Ammon's horn (tissue), 1 donor: ENCODE measurements around the gene WNT10A.
A peak's percentile ranks its signal among the peaks of the same experiment; 100 is the strongest.
"Not testable (repeated sequence)": the region's sequence is repeated elsewhere in the genome, so short reads cannot be mapped to it uniquely, and the experiment has no call there.

Experiments
- DNase-seq: peaks from one replicate; pipeline ENCODE4 v3.0.0-alpha.2; 2016; ENCODE audit warnings: low spot score

WNT10A gene

DNA sequence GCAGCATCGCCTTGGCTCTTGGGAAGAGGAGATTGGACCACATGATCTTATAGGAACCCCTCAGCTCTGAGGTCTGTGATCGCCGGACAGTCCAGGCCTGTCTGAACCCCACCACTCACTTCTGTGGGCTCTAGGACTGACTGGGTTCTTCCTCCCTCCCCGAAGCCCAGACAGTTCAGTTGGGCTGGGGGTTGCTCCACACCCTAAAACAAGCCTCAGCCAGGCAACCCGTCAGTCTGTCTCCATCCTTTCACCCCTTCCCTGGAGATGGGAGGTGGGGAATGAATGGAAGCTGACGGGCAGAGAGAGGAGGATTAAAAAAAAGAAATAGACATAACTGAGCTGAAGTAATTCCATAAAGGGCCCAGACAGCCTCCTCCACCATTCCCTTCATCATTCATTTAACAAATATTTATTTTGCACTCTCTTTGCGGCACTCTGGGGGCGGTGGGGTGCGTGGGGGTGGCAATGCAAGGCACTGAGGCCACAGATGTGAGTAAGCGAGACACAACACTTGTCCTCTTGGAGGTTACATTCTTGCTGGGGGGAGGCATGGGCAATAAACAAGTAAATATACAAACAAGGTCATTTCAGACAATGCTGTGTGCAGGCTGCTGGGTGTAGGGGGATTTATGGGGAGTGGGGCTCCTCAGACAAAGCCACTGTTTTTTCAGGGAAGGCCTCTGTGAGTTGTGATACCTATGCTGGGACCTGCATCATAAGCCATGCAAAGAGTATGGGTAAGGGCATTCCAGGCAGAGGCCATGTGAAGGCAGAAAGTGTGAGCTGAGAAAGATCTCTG is 12.9 kb downstream of the WNT10A start:
- no peak for DNase-seq

DNA sequence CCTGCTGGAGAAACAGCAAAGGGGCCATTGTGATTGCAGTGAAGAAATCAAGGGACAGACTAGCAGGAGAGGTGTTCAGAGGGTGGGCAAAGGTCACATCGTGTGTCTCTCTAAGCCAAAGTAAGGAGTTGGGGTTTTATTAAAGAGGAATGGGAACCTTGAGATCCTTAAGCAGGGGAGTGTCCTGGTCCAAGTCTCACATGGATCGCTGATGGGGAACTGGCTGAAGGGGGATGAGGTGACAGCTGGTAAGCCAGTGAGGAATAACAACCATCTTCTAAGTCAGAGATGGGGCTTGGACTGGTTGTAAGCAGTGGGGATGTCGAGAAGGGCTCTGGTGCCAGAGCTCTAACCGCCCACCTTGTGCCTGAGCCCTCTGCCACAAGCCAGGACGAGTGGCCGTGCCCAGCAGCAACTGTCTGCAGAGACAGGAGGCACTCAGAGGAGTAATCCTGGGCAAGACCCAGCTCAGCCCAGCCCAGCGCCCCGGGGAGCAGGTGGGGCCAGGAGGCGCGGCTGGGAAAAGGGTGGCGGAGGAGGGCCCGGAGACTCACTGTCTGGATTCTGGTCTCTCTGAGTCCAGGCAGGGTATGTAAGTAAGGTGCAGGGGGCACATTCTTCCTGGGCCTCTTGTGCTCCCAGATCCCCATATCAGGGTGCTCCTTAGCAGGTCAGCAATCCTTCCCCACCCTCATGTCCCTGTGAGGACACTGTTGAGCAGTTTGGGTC is 13.7 kb downstream of the WNT10A start:
- no peak for DNase-seq

DNA sequence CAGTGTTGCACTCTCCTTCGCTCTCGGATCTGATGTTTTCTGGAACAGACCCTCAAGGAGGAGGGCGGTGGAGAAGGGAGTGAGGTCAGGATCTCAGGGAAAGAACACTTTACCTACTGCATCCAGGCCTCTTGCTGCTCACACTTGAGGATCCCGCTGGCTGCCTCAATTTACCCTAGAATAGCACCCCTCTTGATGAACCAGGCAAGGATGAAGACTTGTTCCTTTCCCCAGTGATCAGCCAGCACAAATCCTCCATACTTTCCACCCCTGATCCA is 14.2 kb downstream of the WNT10A start:
- DNase-seq: no peak

DNA sequence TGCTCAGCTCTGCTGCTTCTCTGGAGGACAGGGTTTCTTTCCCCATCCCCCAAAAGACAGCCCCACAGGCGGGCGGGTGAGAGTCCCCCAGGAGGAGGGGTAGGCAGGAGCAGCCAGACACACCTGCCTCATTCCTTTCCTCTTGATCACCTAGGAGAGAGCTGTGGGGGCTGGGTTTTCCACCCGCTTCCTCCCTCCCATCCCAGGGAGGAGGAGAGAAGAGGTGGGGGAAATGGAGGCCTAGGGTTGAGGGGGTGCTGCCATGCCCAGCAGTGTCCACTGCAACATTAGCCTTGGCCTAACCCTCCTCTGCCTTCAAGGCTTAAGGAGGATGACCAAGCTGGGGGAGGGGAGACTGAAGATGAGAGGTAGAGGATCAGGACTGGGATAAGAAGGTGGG is 14.7 kb downstream of the WNT10A start:
- DNase-seq: no peak

- no peak for DNase-seq
Observed at GRCh38 chr2:218895759-218896500, 15.3 kb downstream of the WNT10A start.

GRCh38 chr2:218896501-218897393 is 16.1 kb downstream of the WNT10A start:
- no peak for DNase-seq

DNA sequence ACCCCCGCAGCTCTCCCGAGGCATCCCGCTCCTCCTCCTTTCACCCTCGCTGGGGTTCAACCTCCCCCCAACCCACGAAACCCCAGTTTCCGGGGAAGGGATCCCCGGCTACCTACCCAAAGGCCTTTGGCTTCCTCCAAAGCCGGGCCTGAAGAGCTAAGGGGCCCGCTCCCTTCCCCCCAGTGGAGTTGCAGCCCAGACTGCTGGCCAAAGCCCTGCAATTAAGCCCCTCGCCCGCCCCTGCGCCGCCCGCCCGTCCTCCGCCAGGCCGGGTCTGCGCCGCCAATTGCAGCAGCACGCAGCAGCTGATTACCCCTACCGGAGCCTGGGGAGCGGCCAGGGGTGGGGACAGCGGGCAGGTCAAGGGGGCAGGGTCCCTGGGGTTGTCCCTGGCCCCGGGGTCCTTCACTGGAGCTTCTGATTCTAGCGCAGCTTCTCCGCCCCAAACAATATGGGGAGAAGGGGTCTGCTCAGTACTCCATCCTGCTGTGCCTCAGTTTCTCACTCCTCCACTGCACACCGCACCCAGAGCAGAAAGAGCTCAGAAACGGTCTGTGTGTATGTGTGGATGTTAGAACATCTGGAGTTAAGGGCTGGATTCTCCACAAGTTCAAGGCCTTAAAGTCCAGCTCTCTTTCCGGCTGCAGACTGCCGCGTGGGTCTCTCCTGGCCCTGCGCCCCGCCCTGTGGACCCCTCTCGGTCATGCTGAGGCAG is 16.9 kb downstream of the WNT10A start:
- DNase-seq: no peak

DNA sequence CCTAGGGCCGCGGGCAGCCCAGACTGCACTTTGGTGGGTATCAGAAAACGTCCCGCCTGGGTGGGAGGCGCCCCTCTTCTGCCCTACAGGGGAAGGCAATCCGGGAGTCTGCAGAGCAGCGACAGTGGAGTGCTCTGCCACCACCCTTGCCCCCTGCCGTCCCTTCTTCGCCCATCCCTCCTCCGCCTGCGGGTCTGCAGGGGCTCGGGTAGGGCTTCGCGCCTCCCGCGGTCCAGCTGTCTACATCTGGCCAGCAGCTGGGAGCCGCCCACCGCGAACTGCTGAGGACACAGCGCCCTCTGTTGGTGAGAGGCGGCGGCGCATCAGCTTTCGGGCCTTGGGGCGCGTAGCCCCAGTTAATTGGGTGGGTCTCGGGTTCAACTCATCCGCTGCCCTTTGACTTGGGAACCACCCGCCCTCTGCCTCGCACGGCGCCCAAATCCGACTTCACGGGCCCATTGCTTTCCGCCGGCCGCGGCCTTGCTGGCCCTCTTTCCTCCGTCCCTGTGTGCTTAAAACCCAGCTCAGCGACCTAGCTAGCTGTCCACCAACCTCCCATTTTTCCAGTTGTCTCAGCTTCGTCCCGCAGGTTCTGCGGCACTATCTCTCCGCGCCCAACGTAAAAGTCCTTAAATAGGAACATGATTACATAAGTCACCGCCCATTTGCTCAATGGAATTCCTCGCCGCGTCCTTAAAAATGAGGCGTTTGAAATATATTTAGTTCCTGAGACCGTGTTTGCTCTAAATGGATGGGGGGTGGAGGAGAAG is 17.6 kb downstream of the WNT10A start:
- peak; percentile 67 for DNase-seq

DNA sequence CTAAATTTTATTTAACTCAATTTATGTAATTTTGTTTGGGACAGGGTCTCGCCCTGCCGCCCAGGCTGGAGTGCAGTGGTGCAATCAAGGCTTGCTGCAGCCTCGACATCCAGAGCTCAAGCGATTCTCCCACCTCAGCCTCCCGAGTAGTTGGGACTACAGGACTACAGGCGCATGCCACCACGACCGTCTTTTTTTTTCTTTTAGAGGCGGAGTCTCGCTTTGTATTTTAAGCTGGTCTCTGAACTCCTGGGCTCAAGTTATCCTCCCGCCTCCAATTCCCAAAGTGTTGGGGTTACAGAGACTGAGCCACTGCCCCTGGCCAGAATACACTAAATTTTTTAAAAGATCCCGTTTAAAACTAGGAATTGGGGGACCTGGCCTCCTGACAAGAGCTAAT is 18.5 kb downstream of the WNT10A start:
- no peak for DNase-seq

DNA sequence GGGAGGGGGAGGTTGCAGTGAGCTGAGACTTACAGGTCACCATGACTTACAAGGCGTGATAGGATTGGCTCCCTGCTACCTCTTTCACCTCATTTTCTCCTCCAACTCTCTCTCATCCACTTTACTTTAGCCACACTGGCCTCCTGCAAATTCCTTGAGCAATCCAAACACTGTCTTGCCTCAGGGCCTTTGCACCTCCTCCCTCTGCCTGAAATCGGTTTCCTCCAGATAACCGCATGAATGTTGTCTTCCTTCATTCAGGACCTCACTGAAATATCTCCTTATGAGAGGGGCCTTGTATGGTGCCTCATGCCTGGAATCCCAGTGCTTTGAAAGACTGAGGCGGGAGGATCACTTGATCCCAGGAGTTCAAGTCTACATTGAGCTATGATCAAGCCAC is 21.8 kb downstream of the WNT10A start:
- DNase-seq: no peak

GRCh38 chr2:218904176-218904575 is 23.5 kb downstream of the WNT10A start:
- no peak for DNase-seq

GRCh38 chr2:218908721-218909619 is 28.3 kb downstream of the WNT10A start:
- peak; percentile 88 for DNase-seq

- no peak for DNase-seq
Observed at GRCh38 chr2:218910741-218911140, 30.1 kb downstream of the WNT10A start.

DNA sequence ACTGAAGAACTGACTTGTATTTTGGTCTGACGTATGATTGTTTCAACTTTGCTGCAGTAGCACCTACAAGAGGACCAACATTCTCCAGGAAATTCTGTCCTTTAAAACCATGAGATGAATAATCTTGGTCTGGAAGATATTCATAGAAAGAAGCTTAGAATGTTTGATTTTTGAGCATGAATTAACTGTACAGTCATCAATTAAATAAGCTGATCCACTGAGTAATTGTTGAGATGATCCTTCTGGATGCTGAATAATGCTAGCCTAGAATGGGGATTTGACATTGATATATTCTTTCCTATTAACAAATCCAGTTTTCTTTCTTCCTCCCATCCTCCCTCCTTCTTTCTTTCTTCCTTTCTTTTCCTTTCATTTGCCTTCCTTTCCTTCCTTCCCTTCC is 39.9 kb downstream of the WNT10A start:
- no peak for DNase-seq

GRCh38 chr2:218924757-218925156 is 44.1 kb downstream of the WNT10A start:
- no peak for DNase-seq

DNA sequence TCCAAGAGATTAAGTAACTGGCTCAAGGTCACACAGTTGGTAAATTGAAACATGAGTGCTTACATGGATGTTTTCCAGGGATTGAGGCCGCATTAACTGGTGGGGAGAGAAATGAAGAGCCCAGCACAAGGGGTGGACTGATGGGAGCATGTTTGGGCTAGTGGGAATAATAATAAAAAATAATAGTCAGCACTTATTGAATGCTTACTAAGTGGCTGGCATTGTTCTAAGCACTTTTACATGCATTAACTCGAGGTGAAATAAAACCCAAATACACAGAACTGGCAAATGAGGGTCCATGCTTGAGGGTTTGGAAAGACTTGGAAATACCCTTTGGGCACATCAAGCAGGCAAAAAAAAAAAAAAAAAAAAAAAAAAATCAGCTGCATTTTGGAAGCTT is 44.8 kb downstream of the WNT10A start:
- no peak for DNase-seq

DNA sequence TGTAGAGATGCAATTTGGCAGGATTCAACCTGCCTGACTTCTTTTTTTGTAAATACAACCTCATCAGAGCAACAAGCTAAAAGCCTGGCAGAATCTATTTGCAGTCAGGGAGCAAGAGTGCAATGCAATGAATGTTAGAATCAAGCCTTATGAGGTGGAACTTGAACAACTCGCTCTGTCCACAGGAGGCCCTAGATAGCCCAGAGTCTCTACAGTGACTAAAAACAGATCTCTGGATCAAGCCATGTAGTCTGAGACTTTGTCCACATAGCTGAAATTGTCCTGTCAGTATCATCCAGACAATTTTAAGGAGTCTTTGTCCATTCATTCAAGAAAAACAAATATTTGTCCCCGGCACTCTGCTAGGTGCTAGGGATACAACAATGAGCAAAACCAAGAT is 46.8 kb downstream of the WNT10A start:
- DNase-seq: no peak

GRCh38 chr2:218927876-218928275 is 47.2 kb downstream of the WNT10A start:
- DNase-seq: no peak

DNA sequence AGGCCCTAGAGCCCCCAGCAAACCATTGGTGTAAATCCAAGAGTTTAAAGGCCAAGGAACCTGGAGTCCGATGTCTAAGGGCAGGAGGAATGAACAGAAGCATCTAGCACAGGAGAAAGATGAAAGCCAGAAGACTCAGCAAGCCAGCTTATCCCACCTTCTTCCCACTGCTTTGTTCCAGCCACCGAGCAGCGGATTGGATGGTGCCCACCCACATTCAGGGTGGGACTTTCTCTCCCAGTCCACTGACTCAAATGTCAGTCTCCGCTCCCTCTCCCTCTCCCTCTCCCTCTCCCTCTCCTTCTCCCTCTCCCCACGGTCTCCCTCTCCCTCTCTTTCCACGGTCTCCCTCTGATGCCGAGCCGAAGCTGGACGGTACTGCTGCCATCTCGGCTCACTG is 49.8 kb downstream of the WNT10A start:
- DNase-seq: peak; percentile 17

GRCh38 chr2:218931751-218932150 is 51.1 kb downstream of the WNT10A start:
- DNase-seq: not testable (repeated sequence)
